ENCODE measurements around the gene ART3. TPM values are rescaled to one million over a fixed set of nuclear protein-coding genes. Genes with fewer than 3 reads are reported as not detected.

The ART3 gene
- total and polyA plus RNA-seq, 2 experiments from 2014 or later: not detected

- H3K79me2 ChIP-seq (ENCODE audit: insufficient read depth): no peaks in the 10 kb centered on the region
- no peaks in the 10 kb centered on the region for H3K4me1 ChIP-seq (ENCODE audit: insufficient read depth)
- H3K4me2 ChIP-seq (ENCODE audit: unreplicated experiment): no peak overlapping the region
- WGBS, 2 experiments (ENCODE audit: low coverage in 1 of 2, low lambda C conversion rate in 2 of 2, missing lambda C conversion rate in 2 of 2): 13 to 18% methylated on average over 2 of the region's 2 CpGs
- peak; percentile 2 for DNase-seq
- H3K4me3 ChIP-seq: no peak overlapping the region
- no peak overlapping the region for H3K9ac ChIP-seq
- H3K9me3 ChIP-seq (ENCODE audit: low read depth): no peaks in the 10 kb centered on the region
- H3F3A ChIP-seq (ENCODE audit: insufficient read depth): peaks cover 13% of the 10 kb centered on the region; the same call in 1 of the 2 replicates
- H3K27me3 ChIP-seq (replicated peaks; ENCODE audit: insufficient read depth): no peaks in the 10 kb centered on the region
- no peaks in the 10 kb centered on the region for H3K9me2 ChIP-seq (ENCODE audit: insufficient read depth)
- in situ Hi-C loops (cut with MboI): no loop called here
- no peak overlapping the region for H2AFZ ChIP-seq
- TF ChIP-seq EZH2phosphoT487 (IDR thresholded peaks at IDR 0.05; ENCODE audit: insufficient read depth, low read depth) (no peak), EZH2 (IDR thresholded peaks at IDR 0.05; ENCODE audit: insufficient read depth, poor library complexity, severe bottlenecking) (no peak)
- H4K20me1 ChIP-seq (ENCODE audit: insufficient read depth): no peaks in the 10 kb centered on the region
- H3K36me3 ChIP-seq (ENCODE audit: low read depth): peaks cover 21% of the 10 kb centered on the region; the same call in 1 of the 2 replicates
- H3K27ac ChIP-seq: no peak overlapping the region
These were observed 82.1 kb downstream of the ART3 start for GRCh38 chr4:76156635-76157034.

DNA sequence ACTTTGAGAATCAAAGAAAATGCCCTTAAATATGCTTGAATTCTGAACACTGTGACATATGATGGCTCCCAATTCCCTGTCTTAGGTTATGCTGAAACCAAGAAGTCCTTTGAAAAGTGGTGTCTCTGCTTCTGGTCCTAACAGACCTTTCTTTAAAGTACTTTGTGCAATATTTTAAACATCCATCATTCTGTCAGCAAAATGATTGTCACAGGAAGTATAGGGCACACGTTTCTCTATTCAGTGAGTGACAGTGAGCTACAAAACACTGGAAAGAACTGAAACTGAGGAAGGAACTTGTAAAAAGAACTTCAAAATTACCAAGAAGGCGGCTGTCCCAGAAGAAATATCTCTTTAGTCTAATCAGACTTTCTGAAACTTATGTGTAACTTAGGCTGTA is 85.8 kb downstream of the ART3 start:
- Histone ChIP-seq H3K9me3 (ENCODE audit: low read depth) (no peaks in the 10 kb centered on the region), H2AFZ (no peak overlapping the region), H3K4me2 (ENCODE audit: unreplicated experiment) (no peak overlapping the region), H3K27me3 (replicated peaks; ENCODE audit: insufficient read depth) (no peaks in the 10 kb centered on the region), H3K9me2 (ENCODE audit: insufficient read depth) (no peaks in the 10 kb centered on the region), H3K4me1 (ENCODE audit: insufficient read depth) (no peaks in the 10 kb centered on the region), H3K4me3 (no peak overlapping the region), H3K27ac (no peak overlapping the region), H3K9ac (no peak overlapping the region), H3F3A (ENCODE audit: insufficient read depth) (peaks cover 10% of the 10 kb centered on the region; the same call in 1 of the 2 replicates), H3K79me2 (ENCODE audit: insufficient read depth) (no peaks in the 10 kb centered on the region), H3K36me3 (ENCODE audit: low read depth) (peaks cover 43% of the 10 kb centered on the region), H4K20me1 (ENCODE audit: insufficient read depth) (no peaks in the 10 kb centered on the region)
- DNase-seq: no peak
- in situ Hi-C loops (cut with MboI): no loop called here
- TF ChIP-seq EZH2phosphoT487 (IDR thresholded peaks at IDR 0.05; ENCODE audit: insufficient read depth, low read depth) (no peak), EZH2 (IDR thresholded peaks at IDR 0.05; ENCODE audit: insufficient read depth, poor library complexity, severe bottlenecking) (no peak)
- 42 to 44% methylated on average over 2 of the region's 2 CpGs for WGBS, 2 experiments (ENCODE audit: low coverage in 1 of 2, low lambda C conversion rate in 2 of 2, missing lambda C conversion rate in 2 of 2)

Other genes with a start within 250 kb of the ART3 start
- not detected in 2 replicates for gene PPEF2, start 172.3 kb upstream of the ART3 start, total RNA-seq (2014; rRNA removed; shearing (Covaris generic))
- not detected in 2 replicates for gene PPEF2, start 172.3 kb upstream of the ART3 start, polyA plus RNA-seq (2016; fragmentation: Nextera tagmentation; extraction: Ambion mirVana)
- 45.1 and 56.4 TPM in 2 replicates for gene NAAA, start 133.7 kb upstream of the ART3 start, total RNA-seq (2014; rRNA removed; shearing (Covaris generic))
- 34.3 and 35.7 TPM in 2 replicates for gene NAAA, start 133.7 kb upstream of the ART3 start, polyA plus RNA-seq (2016; fragmentation: Nextera tagmentation; extraction: Ambion mirVana)
- 34.2 and 68.8 TPM in 2 replicates for gene SDAD1, start 83.8 kb upstream of the ART3 start, total RNA-seq (2014; rRNA removed; shearing (Covaris generic))
- gene SDAD1, start 83.8 kb upstream of the ART3 start, polyA plus RNA-seq (2016; fragmentation: Nextera tagmentation; extraction: Ambion mirVana): 69.5 and 76.2 TPM in 2 replicates
- not detected in 2 replicates for gene CXCL9, start 67.2 kb upstream of the ART3 start, total RNA-seq (2014; rRNA removed; shearing (Covaris generic))
- gene CXCL9, start 67.2 kb upstream of the ART3 start, polyA plus RNA-seq (2016; fragmentation: Nextera tagmentation; extraction: Ambion mirVana): not detected in 2 replicates
- not detected in 2 replicates for gene CXCL10, start 51.2 kb upstream of the ART3 start, total RNA-seq (2014; rRNA removed; shearing (Covaris generic))
- gene CXCL10, start 51.2 kb upstream of the ART3 start, polyA plus RNA-seq (2016; fragmentation: Nextera tagmentation; extraction: Ambion mirVana): not detected in 2 replicates
- not detected in 2 replicates for gene CXCL11, start 38.6 kb upstream of the ART3 start, total RNA-seq (2014; rRNA removed; shearing (Covaris generic))
- gene CXCL11, start 38.6 kb upstream of the ART3 start, polyA plus RNA-seq (2016; fragmentation: Nextera tagmentation; extraction: Ambion mirVana): not detected in 2 replicates
- 26.4 and 47.3 TPM in 2 replicates for gene NUP54, start 73.7 kb downstream of the ART3 start, total RNA-seq (2014; rRNA removed; shearing (Covaris generic))
- gene NUP54, start 73.7 kb downstream of the ART3 start, polyA plus RNA-seq (2016; fragmentation: Nextera tagmentation; extraction: Ambion mirVana): 35.9 and 37.6 TPM in 2 replicates
- gene SCARB2, start 139.1 kb downstream of the ART3 start, total RNA-seq (2014; rRNA removed; shearing (Covaris generic)): 122 and 158 TPM in 2 replicates
- gene SCARB2, start 139.1 kb downstream of the ART3 start, polyA plus RNA-seq (2016; fragmentation: Nextera tagmentation; extraction: Ambion mirVana): 173 and 175 TPM in 2 replicates
- not detected in 2 replicates for gene FAM47E, start 177.0 kb downstream of the ART3 start, total RNA-seq (2014; rRNA removed; shearing (Covaris generic))
- not detected in 2 replicates for gene FAM47E, start 177.0 kb downstream of the ART3 start, polyA plus RNA-seq (2016; fragmentation: Nextera tagmentation; extraction: Ambion mirVana)
- 6.7 and 10.6 TPM in 2 replicates for gene STBD1, start 232.0 kb downstream of the ART3 start, total RNA-seq (2014; rRNA removed; shearing (Covaris generic))
- 9.2 and 10.3 TPM in 2 replicates for gene STBD1, start 232.0 kb downstream of the ART3 start, polyA plus RNA-seq (2016; fragmentation: Nextera tagmentation; extraction: Ambion mirVana)

All from GM23248 (cell line).